GM23338 (cell line): Measurements from ENCODE around the gene KCTD21. TPM values are rescaled to one million over a fixed set of nuclear protein-coding genes. Genes with fewer than 3 reads are reported as not detected.

Experiments
- ATAC-seq: fragments of 200-7000 bp; cut with Tn5 transposase; 3 replicates; pipeline ENCODE4 v1.9.1; 2020
- DNase-seq: peaks from one replicate; pipeline ENCODE4 v3.0.0-alpha.2; 2015; ENCODE audit warnings: low spot score
- H2AFZ ChIP-seq: fragments of 200-600 bp; sonication (generic); 2 replicates; pipeline ENCODE4 v1.8.0; 2016; ENCODE audit warnings: antibody characterized with exemption, mild to moderate bottlenecking, moderate library complexity
- H3F3A ChIP-seq: fragments of 200-600 bp; sonication (generic); replicated peaks from 2 replicates; pipeline ENCODE4 v1.8.0; 2017; ENCODE audit warnings: antibody characterized with exemption, mixed run types, low read depth
- H3K27ac ChIP-seq: fragments of 200-600 bp; sonication (generic); 2 replicates; pipeline ENCODE4 v1.6.1; 2016; ENCODE audit warnings: low read depth
- H3K27me3 ChIP-seq: fragments of 200-600 bp; sonication (generic); 2 replicates; pipeline ENCODE4 v1.8.0; 2016; ENCODE audit warnings: mild to moderate bottlenecking, mixed run types, moderate library complexity; ENCODE audit not compliant: insufficient read depth
- H3K36me3 ChIP-seq: fragments of 200-600 bp; sonication (generic); 2 replicates; pipeline ENCODE4 v1.8.0; 2016; ENCODE audit warnings: mild to moderate bottlenecking; ENCODE audit not compliant: insufficient read depth
- H3K4me1 ChIP-seq: fragments of 200-600 bp; sonication (generic); 2 replicates; pipeline ENCODE4 v1.8.0; 2016; ENCODE audit warnings: mild to moderate bottlenecking, moderate library complexity; ENCODE audit not compliant: insufficient read depth
- H3K4me2 ChIP-seq: fragments of 200-600 bp; sonication (generic); 2 replicates; pipeline ENCODE4 v1.7.1; 2017; ENCODE audit warnings: mixed run types
- H3K4me3 ChIP-seq: fragments of 200-600 bp; sonication (generic); 2 replicates; pipeline ENCODE4 v1.6.1; 2016; ENCODE audit warnings: mixed run types
- H3K79me2 ChIP-seq: fragments of 200-600 bp; sonication (generic); replicated peaks from 2 replicates; pipeline ENCODE4 v1.8.0; 2017; ENCODE audit warnings: mild to moderate bottlenecking; ENCODE audit not compliant: insufficient read depth
- H3K9me2 ChIP-seq: fragments of 200-600 bp; sonication (generic); 2 replicates; pipeline ENCODE4 v1.8.0; 2017; ENCODE audit not compliant: insufficient read depth
- H4K20me1 ChIP-seq: fragments of 200-600 bp; sonication (generic); replicated peaks from 2 replicates; pipeline ENCODE4 v1.8.0; 2017; ENCODE audit warnings: mild to moderate bottlenecking; ENCODE audit not compliant: insufficient read depth
- H3K27ac Mint-ChIP-seq: 2 replicates; pipeline ENCODE4 v1.8.0; 2020; ENCODE audit warnings: inconsistent platforms, mild to moderate bottlenecking, moderate library complexity, mixed read lengths
- H3K27me3 Mint-ChIP-seq: 3 replicates; pipeline ENCODE4 v1.8.0; 2022; ENCODE audit warnings: low read depth, mild to moderate bottlenecking, moderate library complexity, mixed read lengths, inconsistent platforms; ENCODE audit not compliant: insufficient read depth, poor library complexity
- H3K36me3 Mint-ChIP-seq: 3 replicates; pipeline ENCODE4 v1.8.0; 2021; ENCODE audit warnings: low read depth, mild to moderate bottlenecking, inconsistent platforms, moderate library complexity, mixed read lengths
- H3K4me1 Mint-ChIP-seq: 3 replicates; pipeline ENCODE4 v1.8.0; 2020; ENCODE audit warnings: mild to moderate bottlenecking, inconsistent platforms, mixed read lengths
- H3K4me3 Mint-ChIP-seq: 3 replicates; pipeline ENCODE4 v1.8.0; 2021; ENCODE audit warnings: moderate library complexity, mild to moderate bottlenecking, inconsistent platforms, mixed read lengths
- H3K9me3 Mint-ChIP-seq: 3 replicates; pipeline ENCODE4 v1.8.0; 2020; ENCODE audit warnings: moderate library complexity, mild to moderate bottlenecking, inconsistent platforms, mixed read lengths
- CREB1 ChIP-seq: fragments of 250-450 bp; sonication (Bioruptor Pico); IDR thresholded peaks from 2 replicates; pipeline ENCODE4 v1.5.0; 2020; ENCODE audit warnings: low read depth, mild to moderate bottlenecking, moderate library complexity
- CTCF ChIP-seq, 2 experiments: fragments of 200-600 bp in 1 of 2; sonication (generic) in 1 of 2; conservative IDR thresholded peaks; 2 replicates each; pipeline versions ENCODE4 v1.5.1 to v1.6.1; 2016 to 2017; ENCODE audit warnings: antibody characterized with exemption in 2 of 2, low read depth in 2 of 2, mild to moderate bottlenecking in 2 of 2, moderate library complexity in 1 of 2
- ETS1 ChIP-seq: IDR thresholded peaks from 2 replicates; pipeline ENCODE4 v1.6.1; 2016; ENCODE audit warnings: antibody characterized with exemption
- EZH2 ChIP-seq: fragments of 200-600 bp; sonication (generic); IDR thresholded peaks from one replicate; pipeline ENCODE4 v1.8.0; 2017; ENCODE audit warnings: antibody characterized with exemption, mild to moderate bottlenecking, low read depth; ENCODE audit not compliant: unreplicated experiment
- EZH2phosphoT487 ChIP-seq: fragments of 200-600 bp; sonication (generic); IDR thresholded peaks from one replicate; pipeline ENCODE4 v1.8.1; 2018; ENCODE audit warnings: antibody characterized with exemption; ENCODE audit not compliant: unreplicated experiment
- JUNB ChIP-seq: IDR thresholded peaks from one replicate; pipeline ENCODE4 v1.6.1; 2016; ENCODE audit warnings: antibody characterized with exemption; ENCODE audit not compliant: unreplicated experiment
- NANOG ChIP-seq: IDR thresholded peaks from 2 replicates; pipeline ENCODE4 v1.6.1; 2016; ENCODE audit warnings: antibody characterized with exemption, borderline replicate concordance
- POLR2AphosphoS5 ChIP-seq: IDR thresholded peaks from 2 replicates; pipeline ENCODE4 v1.6.1; 2016; ENCODE audit warnings: antibody characterized with exemption, low read depth
- REST ChIP-seq: IDR thresholded peaks from one replicate; pipeline ENCODE4 v1.6.1; 2018; ENCODE audit warnings: antibody characterized with exemption; ENCODE audit not compliant: unreplicated experiment
- STAT1 ChIP-seq: IDR thresholded peaks from one replicate; pipeline ENCODE4 v1.6.1; 2016; ENCODE audit warnings: antibody characterized with exemption; ENCODE audit not compliant: unreplicated experiment
- ZNF114 ChIP-seq: fragments of 250-450 bp; sonication (Bioruptor Pico); IDR thresholded peaks from 2 replicates; pipeline ENCODE4 v1.5.0; 2020; ENCODE audit warnings: mild to moderate bottlenecking, moderate library complexity
- ZNF331 ChIP-seq: fragments of 250-450 bp; sonication (Bioruptor Pico); IDR thresholded peaks from 2 replicates; pipeline ENCODE4 v1.5.0; 2020; ENCODE audit warnings: low read depth, mild to moderate bottlenecking, moderate library complexity
- ZNF462 ChIP-seq: fragments of 250-450 bp; sonication (Bioruptor Pico); IDR thresholded peaks from 2 replicates; pipeline ENCODE4 v1.5.0; 2020; ENCODE audit warnings: mild to moderate bottlenecking, moderate library complexity
- polyA plus RNA-seq: library from polyadenylated mRNA; unstranded; fragments of >200 nt; fragmentation: Nextera tagmentation; extraction: Ambion mirVana; gene quantifications from 2 replicates; pipeline ENCODE4 v1.2.1, GENCODE V29; 2016
- total RNA-seq: library from RNA; depleted of rRNA; stranded (reverse); fragments of >200 nt; shearing (Covaris generic); gene quantifications from 2 replicates; pipeline ENCODE4 v1.2.3, GENCODE V29; 2014

KCTD21 gene
- total and polyA plus RNA-seq, 2 experiments from 2014 or later = 1.0 to 3.7 TPM

GRCh38 chr11:78151804-78152203 lies 36.6 kb downstream of the KCTD21 start:
- ATAC-seq (no peak), DNase-seq (no peak)
- Mint-ChIP-seq H3K27me3 (peaks cover 8% of the 10 kb centered on the region), H3K9me3 (no peaks in the 10 kb centered on the region), H3K4me1 (peaks cover 13% of the 10 kb centered on the region; the same call in 2 of the 3 replicates), H3K4me3 (no peak overlapping the region), H3K36me3 (no peaks in the 10 kb centered on the region; the same call in 2 of the 3 replicates), H3K27ac (no peak overlapping the region)
- H3K27ac ChIP-seq = no peak overlapping the region
- H3K4me1 ChIP-seq = no peaks in the 10 kb centered on the region
- no peak overlapping the region for H3K4me2 ChIP-seq
- no peak for TF ChIP-seq JUNB
- no peak for TF ChIP-seq ZNF114 (CRISPR knock-in tag)
- TF ChIP-seq STAT1 = no peak
- TF ChIP-seq CTCF (conservative IDR thresholded peaks at IDR 0.05; ENCODE audit: low read depth in 2 of 2) = no peak
- no peak for TF ChIP-seq ZNF462
- TF ChIP-seq EZH2 = no peak
- TF ChIP-seq ETS1 = no peak
- no peak for TF ChIP-seq NANOG
- no peak for TF ChIP-seq CREB1
- TF ChIP-seq ZNF331 (CRISPR knock-in tag) = no peak
- TF ChIP-seq POLR2AphosphoS5 = no peak
- no peak for TF ChIP-seq EZH2phosphoT487
- no peak for TF ChIP-seq REST
- no peak overlapping the region for H3K4me3 ChIP-seq
- H4K20me1 ChIP-seq = no peaks in the 10 kb centered on the region
- H3F3A ChIP-seq = no peaks in the 10 kb centered on the region
- H2AFZ ChIP-seq = no peak overlapping the region
- H3K79me2 ChIP-seq = no peaks in the 10 kb centered on the region
- H3K9me2 ChIP-seq = no peaks in the 10 kb centered on the region
- H3K36me3 ChIP-seq = no peaks in the 10 kb centered on the region
- no peaks in the 10 kb centered on the region for H3K27me3 ChIP-seq
